RWPE1 (cell line): ENCODE measurements around the gene ACOT7.
A peak's percentile ranks its signal among the peaks of the same experiment; 100 is the strongest.
"Not testable (repeated sequence)": the region's sequence is repeated elsewhere in the genome, so short reads cannot be mapped to it uniquely, and the experiment has no call there.

ENCODE experiments used
- CTCF ChIA-PET: fragments of 350-600 bp; sonication (Branson Sonifier 250); formaldehyde crosslinking; extraction: SDS; loops from one replicate; lab custom pipeline; 2021; lab: Yijun Ruan, JAX
- POLR2A ChIA-PET: fragments of 400-600 bp; formaldehyde crosslinking; extraction: SDS; loops from one replicate; lab custom pipeline; 2020; ENCODE audit warnings: antibody characterized with exemption; ENCODE audit not compliant: low non-redundant PET; lab: Yijun Ruan, JAX
- DNase-seq: peaks from one replicate; pipeline ENCODE4 v3.0.0; 2012; ENCODE audit warnings: low spot score
- H3K27ac ChIP-seq: fragments of 450-650 bp; 2 replicates; pipeline ENCODE4 v1.5.1; 2017
- TF ChIP-seq, protein P1 (sequence below): fragments of 450-650 bp; conservative IDR thresholded peaks from 2 replicates; pipeline ENCODE4 v1.5.1; 2017; ENCODE audit warnings: low read depth, mild to moderate bottlenecking

ACOT7 gene

DNA sequence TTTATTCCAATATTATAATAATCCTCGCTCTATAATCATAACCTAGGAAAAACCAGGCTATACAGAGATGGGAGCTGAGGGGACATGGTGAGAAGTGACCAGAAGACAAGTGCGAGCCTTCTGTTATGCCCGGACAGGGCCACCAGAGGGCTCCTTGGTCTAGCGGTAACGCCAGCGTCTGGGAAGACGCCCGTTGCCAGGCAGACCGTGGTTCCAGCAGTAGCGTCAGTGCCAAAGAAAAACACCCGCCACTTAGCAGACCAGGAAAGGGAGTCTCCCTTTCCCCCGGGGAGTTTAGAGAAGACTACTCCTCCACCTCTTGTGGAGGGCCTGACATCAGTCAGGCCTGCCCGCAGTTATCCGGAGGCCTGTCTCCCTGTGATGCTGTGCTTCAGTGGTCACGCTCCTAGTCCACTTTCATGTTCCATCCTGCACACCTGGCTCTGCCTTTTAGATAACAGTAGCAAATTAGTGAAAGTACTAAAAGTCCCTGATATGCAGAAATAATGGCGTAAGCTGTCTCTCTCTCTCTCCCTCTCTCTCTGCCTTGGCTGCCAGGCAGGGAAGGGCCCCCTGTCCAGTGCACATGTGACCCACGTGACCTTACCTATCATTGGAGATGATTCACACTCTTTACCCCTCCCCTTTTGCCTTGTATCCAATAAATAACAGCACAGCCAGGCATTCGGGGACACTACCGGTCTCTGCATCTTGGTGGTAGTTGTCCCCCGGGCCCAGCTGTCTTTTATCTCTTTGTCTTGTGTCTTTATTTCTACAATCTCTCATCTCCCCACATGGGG is 30.3 kb downstream of the ACOT7 start:
- POLR2A ChIA-PET, DNase-seq: not testable (repeated sequence)
- TF ChIP-seq, protein P1, sequence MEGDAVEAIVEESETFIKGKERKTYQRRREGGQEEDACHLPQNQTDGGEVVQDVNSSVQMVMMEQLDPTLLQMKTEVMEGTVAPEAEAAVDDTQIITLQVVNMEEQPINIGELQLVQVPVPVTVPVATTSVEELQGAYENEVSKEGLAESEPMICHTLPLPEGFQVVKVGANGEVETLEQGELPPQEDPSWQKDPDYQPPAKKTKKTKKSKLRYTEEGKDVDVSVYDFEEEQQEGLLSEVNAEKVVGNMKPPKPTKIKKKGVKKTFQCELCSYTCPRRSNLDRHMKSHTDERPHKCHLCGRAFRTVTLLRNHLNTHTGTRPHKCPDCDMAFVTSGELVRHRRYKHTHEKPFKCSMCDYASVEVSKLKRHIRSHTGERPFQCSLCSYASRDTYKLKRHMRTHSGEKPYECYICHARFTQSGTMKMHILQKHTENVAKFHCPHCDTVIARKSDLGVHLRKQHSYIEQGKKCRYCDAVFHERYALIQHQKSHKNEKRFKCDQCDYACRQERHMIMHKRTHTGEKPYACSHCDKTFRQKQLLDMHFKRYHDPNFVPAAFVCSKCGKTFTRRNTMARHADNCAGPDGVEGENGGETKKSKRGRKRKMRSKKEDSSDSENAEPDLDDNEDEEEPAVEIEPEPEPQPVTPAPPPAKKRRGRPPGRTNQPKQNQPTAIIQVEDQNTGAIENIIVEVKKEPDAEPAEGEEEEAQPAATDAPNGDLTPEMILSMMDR, result peak; percentile 82
- H3K27ac ChIP-seq, result peak overlapping the region; percentile 97
- CTCF ChIA-PET, result interaction anchor here (0.6 to 1.9 kb wide), 9 partner anchors 13 to 83 kb away, joined by 3 to 15 read pairs (median 3); no protein-coding TSS in a partner anchor

GRCh38 chr1:6361124-6361775 is 32.3 kb downstream of the ACOT7 start:
- POLR2A ChIA-PET, result no interaction called here
- CTCF ChIA-PET, result interaction anchor here (0.5 to 1.6 kb wide), 7 partner anchors 9 to 221 kb away, joined by 3 to 8 read pairs (median 4); no protein-coding TSS in a partner anchor
- DNase-seq, result no peak
- TF ChIP-seq, protein P1, result no peak
- H3K27ac ChIP-seq, result peak overlapping the region; percentile 97

- H3K27ac ChIP-seq, result peak overlapping the region; percentile 84
- POLR2A ChIA-PET, result no interaction called here
Observed at GRCh38 chr1:6360517-6361070, 33.0 kb downstream of the ACOT7 start.

GRCh38 chr1:6360117-6360496 is 33.5 kb downstream of the ACOT7 start:
- DNase-seq, result no peak
- H3K27ac ChIP-seq, result peak overlapping the region; percentile 84
- CTCF ChIA-PET, result interaction anchor here (0.5 to 1.6 kb wide), 3 partner anchors 40 to 78 kb away, joined by 3 to 5 read pairs (median 4); no protein-coding TSS in a partner anchor
- POLR2A ChIA-PET, result no interaction called here
- TF ChIP-seq, protein P1, result no peak

More at GRCh38 chr1:6360517-6361070, 33.0 kb downstream of the ACOT7 start:
- no peak for DNase-seq
- CTCF ChIA-PET, result interaction anchor here (0.5 to 1.6 kb wide), 4 partner anchors 8 to 63 kb away, joined by 3 to 5 read pairs (median 4); no protein-coding TSS in a partner anchor
- TF ChIP-seq, protein P1, result no peak

GRCh38 chr1:6359216-6360116 is 34.1 kb downstream of the ACOT7 start:
- TF ChIP-seq, protein P1, result no peak
- H3K27ac ChIP-seq, result peak overlapping the region; percentile 84
- POLR2A ChIA-PET, result interaction anchor here (0.8 kb wide), 1 partner anchor 26 kb away, joined by 4 read pairs; no protein-coding TSS in a partner anchor
- CTCF ChIA-PET, result interaction anchor here (0.6 to 1.6 kb wide), 6 partner anchors 12 to 78 kb away, joined by 3 to 7 read pairs (median 5); no protein-coding TSS in a partner anchor
- DNase-seq, result peak; percentile 30
